Activated CD4-positive, alpha-beta T cell treated with anti-CD3 and anti-CD28 coated beads, Interleukin-2, Interleukin-4, amounts not matched to agents 100 ng/mL and 50 ng/mL, durations not matched to agents 16 hours and 8 hours (primary cell): ENCODE measurements around the gene HOXC12.

Source experiments
- DNase-seq: peaks from one replicate; pipeline ENCODE4 v3.0.0-alpha.2; 2020; ENCODE audit warnings: low spot score

HOXC12 gene

GRCh38 chr12:53972722-53973235 is 18.1 kb downstream of the HOXC12 start, which contains the start of gene HOXC11:
Gene HOXC11, plus strand, starts transcription at chr12:53973126. Its CDS starts 116 bp downstream, at chr12:53973242.
- no peak for DNase-seq

- DNase-seq, result no peak
Measured at GRCh38 chr12:53973236-53974042, 18.7 kb downstream of the HOXC12 start.

DNA sequence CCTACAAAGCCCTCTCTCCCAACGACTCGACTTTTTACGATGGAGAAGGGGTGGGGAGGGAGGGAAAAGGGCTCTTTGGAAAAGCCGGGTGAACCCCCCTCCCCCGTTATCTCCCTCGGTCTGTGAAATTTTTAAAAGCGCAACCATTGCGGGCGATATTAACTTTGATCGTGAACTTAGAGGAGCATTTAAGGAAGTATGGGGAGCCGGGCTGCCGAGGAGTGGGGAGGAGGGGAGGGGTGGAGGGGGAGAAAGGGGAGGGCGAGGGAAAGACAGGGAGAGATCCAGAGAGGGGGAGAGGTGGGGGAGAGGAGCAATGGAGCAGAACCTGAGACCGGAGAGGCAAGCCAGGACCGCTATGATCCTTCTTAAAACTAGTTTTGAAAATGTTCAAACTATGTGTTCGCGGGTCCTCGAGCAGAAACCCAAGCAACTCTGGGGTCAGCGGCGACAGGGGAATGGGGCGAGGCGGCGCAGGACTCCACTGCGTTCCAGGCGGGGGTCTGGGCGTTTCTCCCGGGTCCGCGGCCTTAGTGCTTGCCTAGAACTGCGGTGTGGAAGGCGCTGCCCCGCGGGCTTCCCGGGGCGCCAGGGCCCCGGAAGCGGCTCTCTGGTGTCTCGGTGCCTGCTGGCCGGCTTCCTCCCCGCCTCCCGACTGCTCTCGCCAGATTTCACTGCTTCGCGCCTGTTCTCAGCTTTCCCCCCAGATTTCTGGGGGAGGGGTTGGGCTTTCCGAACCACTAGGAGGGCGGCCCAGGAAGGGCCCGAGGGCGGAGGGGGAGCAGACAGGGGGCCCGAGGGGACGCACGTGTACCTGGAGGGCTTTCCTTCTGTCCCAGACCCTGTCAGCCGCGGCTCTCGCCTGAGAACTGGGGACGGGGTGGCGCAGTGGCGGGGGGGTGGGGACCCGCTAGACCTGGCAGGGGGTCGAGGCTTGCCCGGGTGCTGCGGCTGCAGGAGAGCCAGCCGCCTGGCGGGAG is 19.7 kb downstream of the HOXC12 start, which contains the start of gene HOTAIR:
Gene HOTAIR (minus strand): TSS at position 871 of the 980 bp plus-strand sequence.
- DNase-seq, result no peak

DNA sequence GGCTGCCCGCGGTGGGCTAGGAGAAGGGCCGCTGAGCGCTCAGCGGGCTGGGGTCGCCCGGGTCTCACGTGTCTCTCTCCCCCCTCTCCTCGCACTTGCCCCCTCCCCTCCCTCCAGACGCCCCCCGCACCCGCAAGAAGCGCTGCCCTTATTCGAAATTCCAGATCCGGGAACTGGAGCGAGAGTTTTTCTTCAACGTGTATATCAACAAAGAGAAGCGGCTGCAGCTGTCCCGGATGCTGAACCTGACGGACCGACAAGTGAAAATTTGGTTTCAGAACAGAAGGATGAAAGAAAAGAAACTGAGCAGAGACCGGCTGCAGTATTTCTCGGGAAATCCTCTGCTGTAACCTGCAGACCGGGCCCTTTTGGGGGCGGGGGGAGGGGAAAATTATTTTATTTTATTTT is 20.4 kb downstream of the HOXC12 start:
- DNase-seq, result no peak

GRCh38 chr12:53975479-53976152 is 20.9 kb downstream of the HOXC12 start:
- DNase-seq, result no peak

- no peak for DNase-seq
Measured at GRCh38 chr12:53976172-53976822, 21.6 kb downstream of the HOXC12 start.

DNA sequence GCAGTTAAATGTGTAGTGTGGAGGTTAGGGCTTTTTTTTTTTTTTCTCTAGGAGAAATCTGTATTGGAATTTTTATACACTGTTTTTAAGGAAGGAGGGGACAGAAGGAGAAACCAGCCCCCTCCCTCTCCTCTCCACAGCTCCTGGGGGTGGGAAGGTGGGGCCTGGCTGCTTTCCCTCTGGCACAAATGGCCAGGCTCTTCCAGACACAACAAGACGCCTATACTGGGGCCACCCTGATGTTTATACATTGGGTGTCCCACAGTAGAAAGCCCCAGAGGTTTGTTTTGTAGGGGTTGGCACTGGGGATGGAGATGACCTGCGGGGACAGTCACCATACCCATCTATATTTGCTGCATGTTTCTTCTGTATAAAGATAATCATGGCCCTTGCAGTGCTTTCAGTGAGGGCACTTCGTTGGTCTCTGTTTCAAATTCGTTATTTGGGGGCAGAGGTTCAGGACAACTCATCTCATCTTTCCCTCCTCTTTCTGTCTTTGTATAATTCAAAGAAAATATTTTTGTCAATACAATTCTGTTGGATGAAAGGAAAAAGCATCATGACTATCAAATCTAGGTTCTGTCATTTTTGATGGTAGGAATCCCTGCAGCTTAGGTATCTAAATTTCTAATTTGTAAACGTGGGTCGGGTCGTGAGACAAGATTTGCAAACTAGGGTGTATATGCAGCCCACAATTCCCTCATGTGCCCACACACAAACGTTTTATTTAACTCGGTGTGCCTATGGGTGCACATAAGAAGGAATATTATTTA is 22.3 kb downstream of the HOXC12 start:
- DNase-seq, result no peak

DNA sequence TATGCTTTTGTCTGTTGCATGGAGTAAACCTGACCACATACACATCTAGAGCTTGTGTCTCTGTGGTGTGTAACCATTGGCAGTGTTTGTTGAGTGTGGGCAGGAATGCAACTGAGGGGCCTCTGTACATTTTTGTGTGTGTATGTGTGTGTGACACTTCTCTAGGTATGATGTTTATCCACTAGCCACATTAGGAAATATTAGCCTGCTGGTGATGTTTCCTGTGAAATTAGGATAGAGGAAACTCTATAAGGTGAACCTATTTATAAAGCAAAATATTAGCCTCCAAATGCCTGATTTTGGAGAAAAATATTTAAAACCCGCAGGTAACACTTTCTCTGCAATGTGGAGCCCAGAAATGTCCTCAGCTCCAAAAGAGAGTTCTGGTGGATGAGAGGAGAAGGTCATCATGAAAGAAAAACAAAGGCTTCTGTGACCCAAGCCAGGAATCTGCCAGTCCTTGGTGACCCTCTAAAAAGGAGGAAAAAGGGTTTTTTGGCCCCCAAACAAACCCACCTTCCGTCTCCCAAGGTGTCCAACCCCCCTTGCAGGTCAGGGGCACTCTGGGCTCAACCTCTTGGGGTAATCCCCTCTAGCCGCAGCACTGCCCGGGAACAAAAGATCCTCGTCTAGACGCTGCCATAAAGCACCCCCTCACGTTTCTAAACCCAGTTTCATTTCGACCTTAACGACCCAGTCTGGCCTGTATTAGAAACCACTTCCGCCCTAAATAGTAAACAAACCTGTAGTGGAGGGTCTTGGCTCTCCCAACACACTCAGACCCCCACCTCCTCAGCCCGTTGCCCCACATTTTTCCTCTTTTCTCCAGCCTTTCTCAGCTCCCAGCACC is 23.1 kb downstream of the HOXC12 start:
- no peak for DNase-seq

DNA sequence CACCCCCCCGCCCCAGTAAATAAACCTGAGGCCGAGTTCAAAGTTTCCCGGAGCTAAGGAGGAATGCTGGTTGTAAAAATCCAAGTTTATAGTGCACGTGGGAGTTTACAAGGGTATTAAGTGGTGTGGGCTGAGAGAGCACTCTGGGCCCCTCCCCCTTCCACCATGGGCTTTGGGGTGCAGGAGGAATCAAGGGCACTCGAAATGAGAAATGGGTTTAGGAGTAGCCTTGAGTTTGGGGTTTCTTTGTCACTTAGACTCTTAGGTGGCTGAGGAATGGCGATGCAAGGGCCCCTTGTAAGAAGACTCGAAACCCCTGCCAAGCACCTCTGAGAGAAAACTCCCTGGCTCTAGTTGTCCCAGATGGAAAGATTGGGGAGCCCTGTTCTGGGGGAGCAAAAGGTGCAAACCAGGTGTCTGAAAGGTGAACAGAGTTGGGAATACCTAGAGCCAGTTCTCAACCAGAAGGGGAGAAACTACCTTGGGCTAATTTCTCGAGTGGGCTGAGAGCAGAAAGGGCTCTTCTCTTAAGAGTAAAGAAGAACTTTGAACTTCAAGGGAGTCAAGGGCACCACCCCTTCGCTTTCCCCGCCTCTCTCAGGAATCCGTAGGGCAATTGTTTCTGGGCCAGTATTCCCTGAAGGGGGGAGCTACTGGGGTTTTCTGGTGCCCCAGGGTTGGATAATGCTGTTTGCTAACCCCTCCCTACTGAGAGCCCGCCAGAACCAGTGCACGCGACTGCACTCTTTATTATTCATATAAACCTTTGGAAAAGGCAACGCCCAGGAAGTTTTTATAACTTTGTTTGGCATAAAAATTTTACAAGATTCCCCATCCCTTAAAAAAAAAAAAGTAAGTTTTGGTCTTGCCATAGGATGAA is 24.0 kb downstream of the HOXC12 start:
- no peak for DNase-seq

DNA sequence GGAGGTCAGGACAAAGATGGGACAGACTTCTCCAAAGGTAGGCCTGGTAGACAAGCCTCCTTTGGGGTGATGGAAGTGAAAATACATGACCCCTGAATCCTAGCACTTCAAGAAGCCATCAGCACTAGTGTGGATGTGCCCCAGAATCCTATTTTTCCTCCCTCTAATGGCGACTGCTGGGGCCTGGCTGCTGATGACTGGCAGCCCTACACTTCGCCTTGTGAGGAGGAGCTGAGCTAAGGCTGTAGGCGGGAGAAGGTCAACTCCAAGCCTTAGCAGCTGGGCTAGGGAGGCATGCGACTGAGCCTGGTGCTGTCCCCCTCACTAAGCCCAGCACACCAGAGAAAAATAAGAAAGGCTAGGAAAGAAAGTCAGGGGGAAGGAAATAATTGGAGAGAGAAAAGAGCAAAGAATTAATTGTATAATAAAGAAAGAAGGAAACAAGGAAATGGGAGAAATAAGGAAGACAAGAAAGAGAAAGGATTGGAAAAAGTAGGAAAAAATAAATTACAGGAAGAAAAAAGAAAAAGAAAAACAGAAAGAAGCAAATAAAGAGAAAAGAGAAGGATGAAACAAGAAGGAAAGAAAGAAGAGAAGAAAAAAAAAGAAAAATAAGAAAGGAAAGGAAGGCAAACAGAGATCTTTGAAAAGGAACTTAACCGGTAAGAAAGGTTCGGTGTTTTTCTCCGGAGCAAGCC is 25.6 kb downstream of the HOXC12 start:
- no peak for DNase-seq

DNA sequence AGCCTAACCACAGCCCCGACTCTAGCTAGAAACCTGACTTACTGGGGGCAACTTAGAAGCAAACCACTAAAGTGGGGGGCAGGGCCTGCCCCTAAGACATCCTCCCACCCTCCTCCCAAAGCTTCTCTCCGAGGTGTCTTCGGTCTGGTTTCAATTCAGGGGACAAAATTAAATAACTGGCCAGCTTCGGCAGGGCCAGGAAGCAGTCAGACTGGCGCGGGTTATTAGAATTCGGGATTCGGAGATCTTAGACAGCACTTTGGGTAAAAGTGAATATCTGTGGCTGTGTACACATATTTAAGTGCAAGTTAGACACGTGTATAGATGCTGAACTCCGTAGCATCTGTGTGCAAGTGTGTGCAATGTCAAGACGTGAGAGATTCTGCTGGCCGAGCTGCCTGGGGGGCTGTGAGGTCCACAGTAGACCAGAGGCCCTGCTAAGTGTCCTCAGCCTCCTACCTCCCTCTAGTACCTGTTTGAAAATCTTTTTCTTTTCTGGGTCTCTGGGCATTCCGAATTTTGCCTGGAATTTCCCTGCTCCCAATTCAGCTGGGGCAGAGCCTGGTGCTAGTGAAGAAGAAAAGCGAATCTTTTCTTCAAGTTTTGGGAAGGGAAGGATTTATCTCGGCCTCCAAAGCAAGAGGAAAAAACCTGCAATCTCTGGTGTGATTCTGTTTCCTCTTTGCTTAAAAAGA is 26.2 kb downstream of the HOXC12 start:
- no peak for DNase-seq

- DNase-seq, result no peak
Measured at GRCh38 chr12:53981634-53982565, 27.2 kb downstream of the HOXC12 start.

GRCh38 chr12:53982648-53983567 is 28.2 kb downstream of the HOXC12 start:
- no peak for DNase-seq

DNA sequence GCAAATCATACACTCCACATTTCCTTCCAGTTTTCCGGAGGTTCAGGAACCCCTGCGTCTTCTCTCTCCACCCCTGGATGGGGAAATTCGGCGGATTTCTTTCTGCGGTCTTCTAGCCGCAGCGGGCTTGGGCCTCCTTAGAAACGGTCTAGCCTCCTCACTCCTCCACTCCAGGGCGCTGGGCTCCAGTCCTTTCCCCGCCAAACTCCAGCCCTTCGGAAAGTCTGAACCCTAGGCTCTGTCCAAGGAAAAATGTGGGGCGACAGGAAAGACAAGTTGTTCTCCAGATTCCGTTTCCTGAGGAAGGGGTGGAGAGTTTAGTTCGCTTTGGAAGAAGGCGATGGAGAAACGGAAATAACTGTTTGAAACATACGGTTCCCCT is 28.9 kb downstream of the HOXC12 start:
- DNase-seq, result no peak

- DNase-seq, result no peak
Measured at GRCh38 chr12:53983950-53984572, 29.4 kb downstream of the HOXC12 start.
